Esophagus squamous epithelium (tissue), 4 donors: ENCODE results near the gene CNTNAP2.

Experiments used
- POLR2A ChIP-seq, 4 donors: fragments of 450-650 bp; IDR thresholded peaks; one replicate each; pipeline ENCODE4 v1.6.1; 2017; ENCODE audit warnings: antibody characterized with exemption in 4 of 4, mild to moderate bottlenecking in 4 of 4, moderate library complexity in 3 of 4
- TF ChIP-seq, protein P1 (sequence below), 6 experiments: fragments of 450-650 bp in 4 of 6; fragments of 200-600 bp in 2 of 6; sonication (generic) in 2 of 6; IDR thresholded peaks; one replicate each; pipeline ENCODE4 v1.5.1; 2016 to 2019; ENCODE audit warnings: antibody characterized with exemption in 6 of 6, mild to moderate bottlenecking in 4 of 6, moderate library complexity in 4 of 6

DNA sequence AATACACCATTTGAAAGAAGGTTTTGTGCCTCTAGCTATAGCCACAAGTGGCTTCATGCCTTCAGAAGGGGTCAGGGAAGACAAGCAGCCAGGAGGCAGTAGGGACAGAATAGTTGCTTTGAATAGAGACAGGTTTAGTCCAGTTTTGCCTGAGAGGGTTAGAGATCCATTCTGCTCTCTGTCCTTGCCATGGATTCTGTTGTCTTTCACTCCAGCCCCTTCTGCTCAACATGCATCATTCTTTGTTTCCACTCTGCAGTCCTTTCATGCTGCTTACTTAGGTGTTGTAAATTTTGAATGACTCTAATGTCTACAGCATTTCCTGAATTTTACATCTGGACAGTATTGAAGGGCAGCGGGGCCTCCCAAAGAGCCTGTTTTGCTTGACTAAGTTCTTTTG lies 60.3 kb downstream of the CNTNAP2 start:
- TF ChIP-seq, protein P1, sequence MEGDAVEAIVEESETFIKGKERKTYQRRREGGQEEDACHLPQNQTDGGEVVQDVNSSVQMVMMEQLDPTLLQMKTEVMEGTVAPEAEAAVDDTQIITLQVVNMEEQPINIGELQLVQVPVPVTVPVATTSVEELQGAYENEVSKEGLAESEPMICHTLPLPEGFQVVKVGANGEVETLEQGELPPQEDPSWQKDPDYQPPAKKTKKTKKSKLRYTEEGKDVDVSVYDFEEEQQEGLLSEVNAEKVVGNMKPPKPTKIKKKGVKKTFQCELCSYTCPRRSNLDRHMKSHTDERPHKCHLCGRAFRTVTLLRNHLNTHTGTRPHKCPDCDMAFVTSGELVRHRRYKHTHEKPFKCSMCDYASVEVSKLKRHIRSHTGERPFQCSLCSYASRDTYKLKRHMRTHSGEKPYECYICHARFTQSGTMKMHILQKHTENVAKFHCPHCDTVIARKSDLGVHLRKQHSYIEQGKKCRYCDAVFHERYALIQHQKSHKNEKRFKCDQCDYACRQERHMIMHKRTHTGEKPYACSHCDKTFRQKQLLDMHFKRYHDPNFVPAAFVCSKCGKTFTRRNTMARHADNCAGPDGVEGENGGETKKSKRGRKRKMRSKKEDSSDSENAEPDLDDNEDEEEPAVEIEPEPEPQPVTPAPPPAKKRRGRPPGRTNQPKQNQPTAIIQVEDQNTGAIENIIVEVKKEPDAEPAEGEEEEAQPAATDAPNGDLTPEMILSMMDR (IDR thresholded peaks at IDR 0.05): no peak
- TF ChIP-seq POLR2A (IDR thresholded peaks at IDR 0.05): no peak
